Kidney (tissue), 14 donors: ENCODE data around the gene PRDM16. TPM values are rescaled to one million over a fixed set of nuclear protein-coding genes. Genes with fewer than 3 reads are reported as not detected.

ENCODE experiments used
- DNase-seq, 5 donors: peaks; one replicate each; pipeline ENCODE4 v3.0.0-alpha.2; 2013 to 2020
- FAIRE-seq: peaks from 2 replicates; lab custom pipeline; 2012; peaks lifted over from hg19 to GRCh38; lab: Jason Lieb, UNC
- H3K27ac ChIP-seq, 2 donors: one replicate each; pipeline ENCODE4 v1.7.0; 2013; ENCODE audit warnings: low read depth in 2 of 2, low read length in 2 of 2, inconsistent platforms in 1 of 2
- H3K27me3 ChIP-seq: one replicate; pipeline ENCODE4 v1.7.1; 2013; ENCODE audit warnings: low read length, inconsistent platforms; ENCODE audit not compliant: control insufficient read depth, insufficient read depth
- H3K36me3 ChIP-seq, 3 donors: one replicate each; pipeline versions ENCODE4 v1.7.0 to v1.7.1; 2013; ENCODE audit warnings: low read length in 3 of 3, control low read depth in 1 of 3, inconsistent platforms in 1 of 3; ENCODE audit not compliant: insufficient read depth in 3 of 3, control insufficient read depth in 2 of 3
- H3K4me1 ChIP-seq, 3 donors: one replicate each; pipeline versions ENCODE4 v1.7.0 to v1.7.1; 2013; ENCODE audit warnings: low read length in 3 of 3, inconsistent platforms in 1 of 3, low read depth in 1 of 3; ENCODE audit not compliant: control insufficient read depth in 2 of 3, insufficient read depth in 2 of 3
- H3K4me3 ChIP-seq, 3 donors: one replicate each; pipeline versions ENCODE4 v1.7.0 to v1.8.1; 2013; ENCODE audit warnings: low read length in 3 of 3, control low read depth in 1 of 3, inconsistent platforms in 1 of 3
- H3K9ac ChIP-seq, 3 donors: one replicate each; pipeline versions ENCODE4 v1.7.0 to v1.7.1; 2013; ENCODE audit warnings: low read length in 3 of 3, control low read depth in 1 of 3, inconsistent platforms in 1 of 3
- H3K9me3 ChIP-seq, 3 donors: one replicate each; pipeline versions ENCODE4 v1.7.0 to v1.7.1; 2013; ENCODE audit warnings: low read length in 3 of 3, control low read depth in 1 of 3, inconsistent platforms in 1 of 3; ENCODE audit not compliant: control insufficient read depth in 2 of 3, insufficient read depth in 1 of 3
- intact Hi-C: fragments of 100-400 bp; cut with DNase I; formaldehyde crosslinking; loops from one replicate; pipeline ENCODE4 v1.11.1; 2022
- polyA plus RNA-seq: library from polyadenylated mRNA; stranded (reverse); fragments of 350-450 nt; fragmentation: Illumina TruSeq; extraction: RNeasy Lipid Tissue Mini Kit (QIAGEN cat#74804); gene quantifications from one replicate; pipeline ENCODE4 v1.2.3, GENCODE V29; 2014; ENCODE audit warnings: low read depth, low replicate concordance; ENCODE audit not compliant: insufficient read depth
- total RNA-seq: library from RNA; stranded (reverse); fragmentation: NEBNext Ultra II Directional; extraction: Animal tissue kit (Norgen Biotek cat#: 25700); gene quantifications from one replicate; pipeline ENCODE4 v1.2.1, GENCODE V29; 2021
- TF ChIP-seq, protein P1 (sequence below): IDR thresholded peaks from 3 replicates; pipeline ENCODE4 v1.5.1; 2012; ENCODE audit warnings: mild to moderate bottlenecking, moderate library complexity, borderline replicate concordance; ENCODE audit not compliant: insufficient read depth; ENCODE audit errors: extremely low read depth
- donor health status: control.
- donor health status: control.
- donor health status: control.
- donor health status: control.
- donor health status: control.
- donor health status: DM: yes; HTN: yes; CAD: no.
- donor health status: Normal renal cell carcinoma (clear cell type).

The PRDM16 gene
- total and polyA plus RNA-seq, 2 donors from 2014 or later: 3.0 to 21.9 TPM

DNA sequence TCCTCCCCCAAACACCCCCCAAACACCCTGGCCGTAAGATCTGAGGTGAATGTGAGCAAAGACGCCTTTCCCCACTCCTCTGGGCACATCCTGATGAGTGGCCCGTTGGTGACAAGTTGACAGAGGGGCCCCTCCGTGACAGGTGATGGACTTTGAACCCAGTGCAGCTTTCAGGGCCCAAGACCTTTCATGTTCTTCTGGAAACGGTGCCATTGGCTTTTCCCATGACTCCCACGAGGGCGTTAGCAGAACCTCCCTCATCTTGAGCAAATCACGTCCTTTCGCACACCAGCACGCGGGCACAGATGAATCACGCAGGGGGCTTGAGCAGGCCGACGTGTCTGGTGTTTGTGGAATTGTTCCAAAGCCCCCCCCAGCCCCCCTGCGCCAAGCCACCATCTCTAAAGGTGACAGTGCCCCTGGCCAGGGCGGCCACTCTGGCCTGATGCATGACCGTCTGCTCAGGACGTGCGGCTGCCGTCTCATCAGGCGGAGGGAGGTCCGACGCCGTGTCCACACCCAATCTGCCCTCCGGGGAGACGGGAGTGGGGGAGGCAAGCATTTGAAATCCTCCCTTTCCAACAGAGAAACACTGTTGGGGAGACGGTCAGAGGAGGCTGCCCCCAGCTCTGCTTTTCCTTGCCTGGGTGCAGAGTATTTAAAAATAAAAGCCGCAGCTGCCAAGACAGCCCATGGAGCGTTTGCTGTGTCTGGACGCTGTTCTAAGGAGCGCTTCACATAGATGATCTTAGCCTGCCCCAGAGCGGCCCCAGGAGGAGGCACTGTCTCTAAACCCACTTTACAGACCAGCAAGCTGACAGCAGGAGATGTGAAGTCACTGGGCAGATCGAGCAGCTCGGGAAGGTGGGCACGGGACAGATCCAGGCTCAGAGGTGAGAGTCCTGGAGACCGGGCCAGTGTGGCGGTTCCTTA is 287.2 kb downstream of the PRDM16 start:
- Histone ChIP-seq H3K4me1 (peaks cover 0 to 25% (median 15%) of the 10 kb centered on the region in 3 donors), H3K36me3 (no peaks in the 10 kb centered on the region), H3K9me3 (no peaks in the 10 kb centered on the region), H3K27ac (no peak overlapping the region), H3K4me3 (no peak overlapping the region), H3K27me3 (no peaks in the 10 kb centered on the region), H3K9ac (no peak overlapping the region)
- TF ChIP-seq, protein P1, sequence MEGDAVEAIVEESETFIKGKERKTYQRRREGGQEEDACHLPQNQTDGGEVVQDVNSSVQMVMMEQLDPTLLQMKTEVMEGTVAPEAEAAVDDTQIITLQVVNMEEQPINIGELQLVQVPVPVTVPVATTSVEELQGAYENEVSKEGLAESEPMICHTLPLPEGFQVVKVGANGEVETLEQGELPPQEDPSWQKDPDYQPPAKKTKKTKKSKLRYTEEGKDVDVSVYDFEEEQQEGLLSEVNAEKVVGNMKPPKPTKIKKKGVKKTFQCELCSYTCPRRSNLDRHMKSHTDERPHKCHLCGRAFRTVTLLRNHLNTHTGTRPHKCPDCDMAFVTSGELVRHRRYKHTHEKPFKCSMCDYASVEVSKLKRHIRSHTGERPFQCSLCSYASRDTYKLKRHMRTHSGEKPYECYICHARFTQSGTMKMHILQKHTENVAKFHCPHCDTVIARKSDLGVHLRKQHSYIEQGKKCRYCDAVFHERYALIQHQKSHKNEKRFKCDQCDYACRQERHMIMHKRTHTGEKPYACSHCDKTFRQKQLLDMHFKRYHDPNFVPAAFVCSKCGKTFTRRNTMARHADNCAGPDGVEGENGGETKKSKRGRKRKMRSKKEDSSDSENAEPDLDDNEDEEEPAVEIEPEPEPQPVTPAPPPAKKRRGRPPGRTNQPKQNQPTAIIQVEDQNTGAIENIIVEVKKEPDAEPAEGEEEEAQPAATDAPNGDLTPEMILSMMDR: no peak
- DNase-seq (no peak), FAIRE-seq (no peak)
- intact Hi-C loops: no loop called here

DNA sequence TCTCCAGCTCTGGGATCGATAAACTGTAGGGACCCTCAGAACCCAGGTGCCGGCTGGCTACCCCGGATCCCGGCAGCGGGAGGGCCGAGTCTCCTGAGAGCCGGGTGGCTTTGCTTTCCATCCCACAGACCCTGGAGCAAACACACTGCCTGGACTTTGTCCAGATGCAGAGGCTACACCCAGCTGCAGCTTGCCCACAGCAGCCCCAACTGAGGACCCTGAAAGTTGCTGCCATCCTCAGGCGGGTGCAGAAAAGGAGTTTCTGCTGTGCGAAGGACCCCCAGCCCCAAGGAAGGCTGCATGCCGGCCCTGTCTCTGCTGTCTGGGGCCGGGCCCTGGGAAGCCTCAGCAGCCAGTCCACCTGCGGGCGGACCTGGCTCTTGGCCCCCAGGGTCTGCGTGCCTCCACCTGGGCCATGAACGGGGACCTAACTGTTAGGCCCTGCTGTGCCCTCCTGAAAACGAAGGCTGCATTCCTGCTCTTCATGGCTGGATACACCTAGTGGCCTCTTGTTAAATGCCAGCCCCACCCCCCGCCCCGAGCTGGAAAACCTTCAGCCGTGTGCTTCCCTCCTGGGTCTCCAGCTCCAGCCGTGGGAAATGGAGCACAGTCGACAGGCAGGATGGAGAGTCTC is 287.9 kb downstream of the PRDM16 start:
- DNase-seq: peak in 2 of 5 donors; percentile 60 to 75
- TF ChIP-seq, protein P1: no peak
- no peak for FAIRE-seq
- Histone ChIP-seq H3K9me3 (no peaks in the 10 kb centered on the region), H3K4me1 (peaks cover 0 to 22% (median 12%) of the 10 kb centered on the region in 3 donors), H3K36me3 (no peaks in the 10 kb centered on the region), H3K4me3 (no peak overlapping the region), H3K27ac (no peak overlapping the region), H3K9ac (no peak overlapping the region), H3K27me3 (peaks cover 5% of the 10 kb centered on the region)
- intact Hi-C loops: no loop called here

DNA sequence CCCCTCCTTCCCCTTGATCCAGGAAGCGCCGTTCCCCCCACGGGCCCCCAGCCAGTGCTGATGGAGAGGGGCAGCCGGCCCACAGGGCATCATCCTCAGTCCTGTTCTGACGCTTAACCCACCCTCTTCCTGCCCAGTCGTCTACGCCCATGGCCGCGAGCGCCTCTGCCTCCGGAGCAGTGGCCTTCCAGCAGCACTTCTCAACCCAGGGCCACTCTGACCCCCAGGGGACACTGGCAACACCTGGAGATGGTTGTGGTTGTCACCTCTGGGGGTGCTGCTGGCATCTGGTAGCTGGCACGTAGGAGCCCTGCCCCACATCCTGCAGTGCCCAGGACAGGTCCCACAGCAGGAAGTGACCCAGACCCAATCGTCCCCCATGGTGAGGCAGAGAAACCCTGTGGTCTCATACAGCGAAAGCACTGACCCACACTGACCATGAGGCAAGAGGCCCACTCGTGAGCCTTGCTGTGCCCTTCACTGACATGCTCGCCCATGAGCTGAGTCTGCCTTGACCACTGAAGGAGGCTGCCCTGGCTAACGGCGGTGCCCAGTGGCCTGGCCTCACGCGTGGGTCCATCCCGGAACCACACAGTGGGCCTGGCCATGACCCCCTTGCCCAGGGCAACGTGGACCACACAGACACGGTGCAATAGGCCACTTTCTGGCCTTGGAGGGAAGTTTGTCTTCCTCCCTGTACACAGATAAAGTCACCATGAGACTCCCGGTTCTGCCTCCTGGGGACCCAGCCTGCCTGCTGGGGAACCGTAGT is 288.7 kb downstream of the PRDM16 start:
- no peak overlapping the region for H3K9ac ChIP-seq
- FAIRE-seq (no peak), DNase-seq (no peak)
- TF ChIP-seq, protein P1: no peak
- H3K27me3 ChIP-seq: peaks cover 5% of the 10 kb centered on the region
- H3K27ac ChIP-seq: no peak overlapping the region
- no peaks in the 10 kb centered on the region for H3K9me3 ChIP-seq
- intact Hi-C loops: no loop called here
- H3K36me3 ChIP-seq: no peaks in the 10 kb centered on the region
- H3K4me1 ChIP-seq: peaks cover 0 to 20% (median 10%) of the 10 kb centered on the region in 3 donors
- no peak overlapping the region for H3K4me3 ChIP-seq
